Lower leg skin (tissue), 3 donors: ENCODE measurements around the gene UBE2L5.

ENCODE experiments used
- POLR2A ChIP-seq, 2 donors: fragments of 450-650 bp; IDR thresholded peaks; one replicate each; pipeline ENCODE4 v1.6.1; 2016 to 2017; ENCODE audit warnings: antibody characterized with exemption in 2 of 2, mild to moderate bottlenecking in 1 of 2, moderate library complexity in 1 of 2
- TF ChIP-seq, protein P1 (sequence below), 3 donors: fragments of 450-650 bp; IDR thresholded peaks; one replicate each; pipeline ENCODE4 v1.5.1; 2016; ENCODE audit warnings: antibody characterized with exemption in 3 of 3, mild to moderate bottlenecking in 3 of 3, moderate library complexity in 2 of 3

- TF ChIP-seq, protein P1, sequence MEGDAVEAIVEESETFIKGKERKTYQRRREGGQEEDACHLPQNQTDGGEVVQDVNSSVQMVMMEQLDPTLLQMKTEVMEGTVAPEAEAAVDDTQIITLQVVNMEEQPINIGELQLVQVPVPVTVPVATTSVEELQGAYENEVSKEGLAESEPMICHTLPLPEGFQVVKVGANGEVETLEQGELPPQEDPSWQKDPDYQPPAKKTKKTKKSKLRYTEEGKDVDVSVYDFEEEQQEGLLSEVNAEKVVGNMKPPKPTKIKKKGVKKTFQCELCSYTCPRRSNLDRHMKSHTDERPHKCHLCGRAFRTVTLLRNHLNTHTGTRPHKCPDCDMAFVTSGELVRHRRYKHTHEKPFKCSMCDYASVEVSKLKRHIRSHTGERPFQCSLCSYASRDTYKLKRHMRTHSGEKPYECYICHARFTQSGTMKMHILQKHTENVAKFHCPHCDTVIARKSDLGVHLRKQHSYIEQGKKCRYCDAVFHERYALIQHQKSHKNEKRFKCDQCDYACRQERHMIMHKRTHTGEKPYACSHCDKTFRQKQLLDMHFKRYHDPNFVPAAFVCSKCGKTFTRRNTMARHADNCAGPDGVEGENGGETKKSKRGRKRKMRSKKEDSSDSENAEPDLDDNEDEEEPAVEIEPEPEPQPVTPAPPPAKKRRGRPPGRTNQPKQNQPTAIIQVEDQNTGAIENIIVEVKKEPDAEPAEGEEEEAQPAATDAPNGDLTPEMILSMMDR (IDR thresholded peaks at IDR 0.05) = no peak
- TF ChIP-seq POLR2A (IDR thresholded peaks at IDR 0.05) = no peak
Observed at GRCh38 chr13:30473675-30474074, 51.4 kb downstream of the UBE2L5 start.
